ENCODE results near the gene NXPE4.
"Not testable (repeated sequence)": the region's sequence is repeated elsewhere in the genome, so short reads cannot be mapped to it uniquely, and the experiment has no call there.

Gene NXPE4

DNA sequence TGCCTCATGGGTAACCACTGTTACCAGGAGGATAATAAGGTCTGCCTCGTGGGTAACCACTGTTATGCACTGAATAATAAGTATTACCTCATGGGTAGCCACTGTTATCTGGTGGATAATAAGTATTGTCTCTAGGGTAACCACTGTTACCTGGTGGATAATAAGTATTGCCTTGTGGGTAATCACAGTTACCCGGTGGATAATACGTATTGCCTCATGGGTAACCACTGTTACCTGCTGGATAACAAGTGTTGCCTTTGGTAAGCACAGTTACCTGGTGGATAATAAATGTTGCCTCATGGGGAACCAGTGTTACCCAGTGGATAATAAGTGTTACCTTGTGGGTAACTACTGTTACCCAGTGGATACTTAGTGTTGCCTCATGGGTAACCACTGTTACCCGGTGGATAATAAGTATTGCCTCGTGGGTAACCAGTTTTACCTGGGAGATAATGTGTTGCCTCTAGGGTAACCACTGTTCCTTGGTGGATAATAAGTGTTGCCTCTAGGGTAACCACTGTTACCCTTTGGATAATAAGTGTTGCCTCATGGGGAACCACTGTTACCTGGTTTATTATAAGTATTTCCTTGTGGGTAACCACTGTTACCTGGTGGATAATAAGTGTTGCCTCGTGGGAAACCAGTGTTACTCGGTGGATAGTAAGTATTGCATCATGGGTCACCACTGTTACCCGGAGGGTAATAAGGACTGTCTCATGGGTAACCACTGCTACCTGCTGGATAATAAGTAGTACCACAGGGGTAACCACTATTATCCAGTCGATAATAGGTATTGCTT is 10.6 kb upstream of the NXPE4 start:
- no peak for DNase-seq (ENCODE audit: low read depth)
- TF ChIP-seq MYC (IDR thresholded peaks at IDR 0.05; ENCODE audit: low read depth, low read length) (no peak), POLR2A (IDR thresholded peaks at IDR 0.05; ENCODE audit: extremely low read depth, insufficient read length) (no peak)
- TF ChIP-seq, protein P1, sequence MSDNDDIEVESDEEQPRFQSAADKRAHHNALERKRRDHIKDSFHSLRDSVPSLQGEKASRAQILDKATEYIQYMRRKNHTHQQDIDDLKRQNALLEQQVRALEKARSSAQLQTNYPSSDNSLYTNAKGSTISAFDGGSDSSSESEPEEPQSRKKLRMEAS (IDR thresholded peaks at IDR 0.05; ENCODE audit: low read depth, low read length): no peak
- TF ChIP-seq, protein P2, sequence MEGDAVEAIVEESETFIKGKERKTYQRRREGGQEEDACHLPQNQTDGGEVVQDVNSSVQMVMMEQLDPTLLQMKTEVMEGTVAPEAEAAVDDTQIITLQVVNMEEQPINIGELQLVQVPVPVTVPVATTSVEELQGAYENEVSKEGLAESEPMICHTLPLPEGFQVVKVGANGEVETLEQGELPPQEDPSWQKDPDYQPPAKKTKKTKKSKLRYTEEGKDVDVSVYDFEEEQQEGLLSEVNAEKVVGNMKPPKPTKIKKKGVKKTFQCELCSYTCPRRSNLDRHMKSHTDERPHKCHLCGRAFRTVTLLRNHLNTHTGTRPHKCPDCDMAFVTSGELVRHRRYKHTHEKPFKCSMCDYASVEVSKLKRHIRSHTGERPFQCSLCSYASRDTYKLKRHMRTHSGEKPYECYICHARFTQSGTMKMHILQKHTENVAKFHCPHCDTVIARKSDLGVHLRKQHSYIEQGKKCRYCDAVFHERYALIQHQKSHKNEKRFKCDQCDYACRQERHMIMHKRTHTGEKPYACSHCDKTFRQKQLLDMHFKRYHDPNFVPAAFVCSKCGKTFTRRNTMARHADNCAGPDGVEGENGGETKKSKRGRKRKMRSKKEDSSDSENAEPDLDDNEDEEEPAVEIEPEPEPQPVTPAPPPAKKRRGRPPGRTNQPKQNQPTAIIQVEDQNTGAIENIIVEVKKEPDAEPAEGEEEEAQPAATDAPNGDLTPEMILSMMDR (IDR thresholded peaks at IDR 0.05; ENCODE audit: low read depth, low read length): no peak
- no peak overlapping the region for H3K4me3 ChIP-seq (ENCODE audit: low read depth, low read length)

DNA sequence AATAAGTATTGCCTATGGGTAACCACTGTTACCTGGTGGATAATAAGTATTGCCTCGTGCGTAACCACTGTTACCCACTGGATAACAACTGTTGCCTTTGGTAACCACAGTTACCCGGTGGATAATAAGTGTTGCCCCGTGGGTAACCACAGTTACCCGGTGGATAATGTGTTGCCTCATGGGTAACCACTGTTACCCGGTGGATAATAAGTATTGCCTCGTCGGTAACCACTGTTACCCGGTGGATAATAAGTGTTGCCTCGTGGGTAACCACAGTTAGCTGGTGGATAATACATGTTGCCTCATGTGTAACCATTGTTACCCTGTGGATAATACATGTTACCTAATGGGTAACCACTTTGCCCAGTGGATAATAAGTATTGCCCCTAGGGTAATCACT is 9.8 kb upstream of the NXPE4 start:
- DNase-seq (ENCODE audit: low read depth): no peak
- TF ChIP-seq POLR2A (IDR thresholded peaks at IDR 0.05; ENCODE audit: extremely low read depth, insufficient read length) (no peak), MYC (IDR thresholded peaks at IDR 0.05; ENCODE audit: low read depth, low read length) (no peak)
- TF ChIP-seq, protein P1 (IDR thresholded peaks at IDR 0.05; ENCODE audit: low read depth, low read length): no peak
- TF ChIP-seq, protein P2 (IDR thresholded peaks at IDR 0.05; ENCODE audit: low read depth, low read length): no peak
- H3K4me3 ChIP-seq (ENCODE audit: low read depth, low read length): no peak overlapping the region

DNA sequence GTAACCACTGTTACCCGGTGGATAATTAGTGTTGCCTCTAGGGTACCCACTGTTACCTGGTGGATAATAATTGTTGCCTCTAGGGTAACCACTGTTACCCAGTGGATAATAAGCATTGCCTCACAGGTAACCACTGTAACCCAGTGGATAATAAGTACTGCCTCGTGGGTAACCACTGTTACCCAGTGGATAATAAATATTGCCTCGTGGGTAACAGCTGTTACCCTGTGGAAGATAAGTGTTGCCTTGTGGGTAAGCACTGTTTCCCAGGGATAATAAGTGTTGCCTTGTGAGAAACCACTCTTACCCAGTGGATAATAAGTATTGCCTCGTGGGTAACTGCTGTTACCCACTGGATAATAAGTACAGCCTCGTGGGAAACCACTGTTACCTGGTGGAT is 9.3 kb upstream of the NXPE4 start:
- H3K4me3 ChIP-seq (ENCODE audit: low read depth, low read length): no peak overlapping the region
- TF ChIP-seq, protein P1 (IDR thresholded peaks at IDR 0.05; ENCODE audit: low read depth, low read length): no peak
- TF ChIP-seq POLR2A (IDR thresholded peaks at IDR 0.05; ENCODE audit: extremely low read depth, insufficient read length): no peak
- DNase-seq (ENCODE audit: low read depth): no peak

DNA sequence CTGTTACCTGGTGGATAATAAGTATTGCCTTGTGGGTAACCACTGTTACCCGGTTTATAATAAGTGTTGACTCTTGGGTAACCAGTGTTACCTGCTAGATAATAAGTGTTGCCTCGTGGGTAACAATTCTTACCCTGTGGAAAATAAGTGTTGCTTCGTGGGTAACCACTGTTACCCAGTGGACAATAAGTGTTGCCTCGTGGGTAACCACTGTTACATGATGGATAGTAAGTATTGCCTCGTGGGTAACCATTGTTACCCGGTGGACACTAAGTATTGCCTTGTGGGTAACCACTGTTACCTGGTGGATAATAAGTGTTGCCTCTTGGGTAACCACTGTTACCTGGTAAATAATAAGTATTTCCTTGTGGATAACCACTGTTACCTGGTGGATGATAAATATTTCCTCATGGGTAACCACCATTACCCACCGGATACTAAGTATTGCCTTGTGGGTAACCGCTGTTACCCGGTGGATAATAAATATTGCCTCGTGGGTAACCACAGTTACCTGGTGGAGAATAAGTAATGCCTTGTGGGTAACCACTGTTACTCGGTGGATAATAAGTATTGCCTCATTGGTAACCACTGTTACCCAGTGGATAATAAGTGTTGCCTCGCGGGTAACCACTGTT is 8.7 kb upstream of the NXPE4 start:
- no peak overlapping the region for H3K4me3 ChIP-seq (ENCODE audit: low read depth, low read length)
- no peak for TF ChIP-seq POLR2A (IDR thresholded peaks at IDR 0.05; ENCODE audit: extremely low read depth, insufficient read length)
- TF ChIP-seq, protein P2 (IDR thresholded peaks at IDR 0.05; ENCODE audit: low read depth, low read length): no peak
- TF ChIP-seq MYC (IDR thresholded peaks at IDR 0.05; ENCODE audit: low read depth, low read length): no peak

DNA sequence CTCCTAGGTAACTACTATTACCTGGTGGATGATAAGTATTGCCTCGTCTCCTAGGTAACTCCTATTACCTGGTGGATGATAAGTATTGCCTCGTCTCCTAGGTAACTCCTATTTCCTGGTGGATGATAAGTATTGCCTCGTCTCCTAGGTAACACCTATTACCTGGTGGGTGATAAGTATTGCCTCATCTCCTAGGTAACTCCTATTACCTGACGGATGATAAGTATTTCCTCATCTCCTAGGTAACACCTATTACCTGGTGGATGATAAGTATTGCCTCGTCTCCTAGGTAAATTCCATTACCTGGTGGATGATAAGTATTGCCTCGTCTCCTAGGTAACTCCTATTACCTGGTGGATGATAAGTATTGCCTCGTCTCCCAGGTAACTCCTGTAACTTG is 7.6 kb upstream of the NXPE4 start:
- not testable (repeated sequence) for H3K4me3 ChIP-seq (ENCODE audit: low read depth, low read length); DNase-seq (ENCODE audit: low read depth)

More for the DNA sequence above, 8.7 kb upstream of the NXPE4 start:
- DNase-seq (ENCODE audit: low read depth): no peak

DNA sequence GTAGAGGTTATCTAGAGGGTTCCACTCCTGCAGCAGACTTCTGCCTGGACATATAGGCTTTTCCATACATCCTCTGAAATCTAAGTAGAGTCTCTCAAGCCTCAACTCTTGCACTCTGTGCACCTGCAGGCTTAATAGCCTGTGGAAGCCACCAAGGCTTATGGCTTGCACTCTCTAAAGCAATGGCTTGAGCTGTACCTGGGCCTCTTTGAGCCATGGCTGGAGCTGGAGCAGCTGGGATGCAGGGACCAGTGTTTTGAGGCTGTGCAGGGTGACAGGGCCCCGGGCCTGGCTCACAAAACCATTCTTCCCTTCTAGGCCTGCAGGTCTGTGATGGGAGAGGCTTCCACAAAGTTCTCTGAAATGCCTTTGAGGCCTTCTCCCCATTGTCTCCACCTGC is 2.9 kb upstream of the NXPE4 start:
- H3K4me3 ChIP-seq (ENCODE audit: low read depth, low read length): no peak overlapping the region
- no peak for DNase-seq (ENCODE audit: low read depth)
- TF ChIP-seq, protein P2 (IDR thresholded peaks at IDR 0.05; ENCODE audit: low read depth, low read length): no peak
- no peak for TF ChIP-seq MYC (IDR thresholded peaks at IDR 0.05; ENCODE audit: low read depth, low read length)
- TF ChIP-seq, protein P1 (IDR thresholded peaks at IDR 0.05; ENCODE audit: low read depth, low read length): no peak
- no peak for TF ChIP-seq POLR2A (IDR thresholded peaks at IDR 0.05; ENCODE audit: extremely low read depth, insufficient read length)
